H9 (cell line): Measurements from ENCODE around the gene RFTN2. TPM values are rescaled to one million over a fixed set of nuclear protein-coding genes. Genes with fewer than 3 reads are reported as not detected.

Experiments used
- DNase-seq: peaks from one replicate; pipeline ENCODE4 v3.0.0-alpha.2; 2017
- H2AFZ ChIP-seq: one replicate; pipeline ENCODE4 v1.6.1; 2013; ENCODE audit warnings: mild to moderate bottlenecking, low read length, control low read depth, moderate library complexity
- H2AK5ac ChIP-seq: 2 replicates; pipeline ENCODE4 v1.6.1; 2013; ENCODE audit warnings: low read length, control low read depth, mixed read lengths; ENCODE audit not compliant: insufficient read length
- H2BK120ac ChIP-seq: one replicate; pipeline ENCODE4 v1.6.1; 2013; ENCODE audit warnings: low read depth, mild to moderate bottlenecking, low read length, control low read depth, inconsistent platforms; ENCODE audit not compliant: poor library complexity, severe bottlenecking
- H2BK12ac ChIP-seq: 2 replicates; pipeline ENCODE4 v1.6.1; 2013; ENCODE audit warnings: low read length, control low read depth, mixed read lengths, low read depth; ENCODE audit not compliant: insufficient read length
- H2BK15ac ChIP-seq: 2 replicates; pipeline ENCODE4 v1.6.1; 2013; ENCODE audit warnings: low read depth, low read length, control low read depth
- H2BK20ac ChIP-seq: one replicate; pipeline ENCODE4 v1.6.1; 2013; ENCODE audit warnings: low read depth, mild to moderate bottlenecking, low read length, control low read depth, inconsistent platforms; ENCODE audit not compliant: poor library complexity, severe bottlenecking
- H2BK5ac ChIP-seq: 2 replicates; pipeline ENCODE4 v1.6.1; 2013; ENCODE audit warnings: low read length, control low read depth, mixed read lengths; ENCODE audit not compliant: insufficient read length
- H3K14ac ChIP-seq: 2 replicates; pipeline ENCODE4 v1.6.1; 2013; ENCODE audit warnings: low read length, control low read depth; ENCODE audit not compliant: insufficient read depth
- H3K18ac ChIP-seq: 2 replicates; pipeline ENCODE4 v1.6.1; 2013; ENCODE audit warnings: low read depth, mild to moderate bottlenecking, mixed read lengths, low read length, control low read depth; ENCODE audit not compliant: insufficient read length
- H3K23ac ChIP-seq: 2 replicates; pipeline ENCODE4 v1.6.1; 2013; ENCODE audit warnings: low read length, control low read depth, mixed read lengths, low read depth; ENCODE audit not compliant: insufficient read length
- H3K23me2 ChIP-seq: 2 replicates; pipeline ENCODE4 v1.6.1; 2013; ENCODE audit warnings: low read depth, mild to moderate bottlenecking, mixed read lengths, low read length, control low read depth; ENCODE audit not compliant: insufficient read length, poor library complexity, severe bottlenecking
- H3K27ac ChIP-seq: 2 replicates; pipeline ENCODE4 v1.5.1; 2013; ENCODE audit warnings: low read length, control low read depth, mixed read lengths, low read depth; ENCODE audit not compliant: insufficient read length
- H3K27me3 ChIP-seq: 2 replicates; pipeline ENCODE4 v1.6.1; 2013; ENCODE audit warnings: low read length, control low read depth, inconsistent platforms; ENCODE audit not compliant: insufficient read depth
- H3K4ac ChIP-seq: 2 replicates; pipeline ENCODE4 v1.6.1; 2013; ENCODE audit warnings: low read depth, mild to moderate bottlenecking, control low read depth, inconsistent platforms, low read length, moderate library complexity
- H3K4me1 ChIP-seq: 2 replicates; pipeline ENCODE4 v1.6.1; 2013; ENCODE audit warnings: low read length, control low read depth, inconsistent platforms; ENCODE audit not compliant: insufficient read depth
- H3K4me2 ChIP-seq: 2 replicates; pipeline ENCODE4 v1.6.1; 2013; ENCODE audit warnings: low read length, control low read depth, mixed read lengths; ENCODE audit not compliant: insufficient read length, insufficient read depth
- H3K56ac ChIP-seq: 2 replicates; pipeline ENCODE4 v1.6.1; 2013; ENCODE audit warnings: low read depth, mild to moderate bottlenecking, mixed read lengths, low read length, control low read depth; ENCODE audit not compliant: insufficient read length
- H3K79me1 ChIP-seq: 2 replicates; pipeline ENCODE4 v1.6.1; 2013; ENCODE audit warnings: low read depth, mild to moderate bottlenecking, moderate library complexity, low read length, control low read depth, inconsistent platforms; ENCODE audit not compliant: insufficient read depth, poor library complexity, severe bottlenecking
- H3K79me2 ChIP-seq: 2 replicates; pipeline ENCODE4 v1.6.1; 2013; ENCODE audit warnings: low read length, control low read depth, inconsistent platforms; ENCODE audit not compliant: insufficient read depth
- H3K9ac ChIP-seq: 2 replicates; pipeline ENCODE4 v1.6.1; 2013; ENCODE audit warnings: low read length, control low read depth, mixed read lengths; ENCODE audit not compliant: insufficient read length; ENCODE audit errors: extremely low read depth
- H3K9me3 ChIP-seq: one replicate; pipeline ENCODE4 v1.6.1; 2013; ENCODE audit warnings: low read depth, low read length, inconsistent platforms; ENCODE audit not compliant: control insufficient read depth
- H3T11ph ChIP-seq: one replicate; pipeline ENCODE4 v1.6.1; 2013; ENCODE audit warnings: mild to moderate bottlenecking, low read length, control low read depth, inconsistent platforms
- H4K20me1 ChIP-seq: one replicate; pipeline ENCODE4 v1.6.1; 2013; ENCODE audit not compliant: control insufficient read depth, insufficient read length, insufficient read depth
- H4K5ac ChIP-seq: 2 replicates; pipeline ENCODE4 v1.6.1; 2013; ENCODE audit warnings: low read depth, mild to moderate bottlenecking, mixed read lengths, low read length, control low read depth; ENCODE audit not compliant: insufficient read length
- H4K8ac ChIP-seq: replicated peaks from 2 replicates; pipeline ENCODE4 v1.6.1; 2013; ENCODE audit warnings: low read length, control low read depth, mixed read lengths, low read depth; ENCODE audit not compliant: insufficient read length
- H4K91ac ChIP-seq: 2 replicates; pipeline ENCODE4 v1.6.1; 2013; ENCODE audit warnings: low read depth, mild to moderate bottlenecking, moderate library complexity, mixed read lengths, low read length, control low read depth; ENCODE audit not compliant: insufficient read length
- H3K27ac Mint-ChIP-seq, 3 experiments: 2 replicates in 2 of 3; 3 replicates in 1 of 3; pipeline ENCODE4 v1.8.0; 2020 to 2021; ENCODE audit warnings: mixed read lengths in 3 of 3, mild to moderate bottlenecking in 1 of 3, moderate library complexity in 1 of 3
- H3K27me3 Mint-ChIP-seq: 2 replicates; pipeline ENCODE4 v1.8.0; 2021; ENCODE audit warnings: low read depth, mild to moderate bottlenecking, moderate library complexity, mixed read lengths
- H3K36me3 Mint-ChIP-seq, 3 experiments: 2 replicates in 2 of 3; 3 replicates in 1 of 3; pipeline ENCODE4 v1.8.0; 2020 to 2021; ENCODE audit warnings: low read depth in 3 of 3, mixed read lengths in 3 of 3; ENCODE audit not compliant: insufficient read depth in 1 of 3
- H3K4me1 Mint-ChIP-seq, 2 experiments: 2 replicates each; pipeline ENCODE4 v1.8.0; 2020; ENCODE audit warnings: mixed read lengths in 2 of 2
- H3K4me3 Mint-ChIP-seq, 2 experiments: 2 replicates in 1 of 2; 3 replicates in 1 of 2; pipeline ENCODE4 v1.8.0; 2020 to 2021; ENCODE audit warnings: mild to moderate bottlenecking in 2 of 2, mixed read lengths in 2 of 2, moderate library complexity in 1 of 2
- H3K9me3 Mint-ChIP-seq, 2 experiments: 2 replicates in 1 of 2; 3 replicates in 1 of 2; pipeline ENCODE4 v1.8.0; 2020; ENCODE audit warnings: mild to moderate bottlenecking in 2 of 2, mixed read lengths in 2 of 2, moderate library complexity in 1 of 2
- CTCF ChIP-seq: fragments of 200-600 bp; sonication (generic); conservative IDR thresholded peaks from 3 replicates; pipeline ENCODE4 v1.8.0; 2021; ENCODE audit warnings: antibody characterized with exemption, mild to moderate bottlenecking
- WGBS: extraction: QIAGEN DNeasy Blood & Tissue Kit; methylation state at CpG from one replicate; pipeline ENCODE4 v1.1.7; 2013; ENCODE audit warnings: missing lambda C conversion rate, low lambda C conversion rate, mixed read lengths; ENCODE audit not compliant: insufficient read length; ENCODE audit errors: extremely low coverage; 5-methylcytosine and 5-hydroxymethylcytosine counted together
- total RNA-seq: library from RNA; stranded (reverse); gene quantifications from 2 replicates; pipeline ENCODE4 v1.2.1, GENCODE V29; 2021

RFTN2 gene
- total RNA-seq, 1 experiment from 2014 or later, result 0.28 TPM

GRCh38 chr2:197601726-197602125 lies 73.7 kb downstream of the RFTN2 start:
- WGBS, result no CpG with 5 or more reads among the region's 2 CpGs
- no peak overlapping the region for H3K18ac ChIP-seq
- peaks cover 4% of the 10 kb centered on the region; the same call in 1 of the 2 replicates for H3K4me1 ChIP-seq
- H2BK12ac ChIP-seq, result no peak overlapping the region
- Mint-ChIP-seq H3K36me3 (peaks cover 0 to 6% (median 0%) of the 10 kb centered on the region in 3 experiments; a peak in 3 of 7 replicates), H3K27ac (no peak overlapping the region), H3K27me3 (no peaks in the 10 kb centered on the region), H3K4me3 (no peak overlapping the region), H3K9me3 (no peaks in the 10 kb centered on the region; a peak in 1 of 5 replicates), H3K4me1 (peaks cover 11 to 19% of the 10 kb centered on the region in 2 experiments)
- H4K8ac ChIP-seq, result no peak overlapping the region
- H4K20me1 ChIP-seq, result no peaks in the 10 kb centered on the region
- no peak overlapping the region for H2BK120ac ChIP-seq
- H3K4ac ChIP-seq, result no peak overlapping the region
- H3K79me1 ChIP-seq, result no peaks in the 10 kb centered on the region
- no peak overlapping the region for H2BK5ac ChIP-seq
- H4K91ac ChIP-seq, result no peak overlapping the region
- H2AK5ac ChIP-seq, result no peak overlapping the region
- H3K23ac ChIP-seq, result no peak overlapping the region
- H3K27ac ChIP-seq, result no peak overlapping the region
- H4K5ac ChIP-seq, result no peak overlapping the region
- no peak overlapping the region for H3K14ac ChIP-seq
- no peaks in the 10 kb centered on the region for H3K23me2 ChIP-seq
- no peak for DNase-seq
- TF ChIP-seq CTCF, result no peak
- no peak overlapping the region for H2BK20ac ChIP-seq
- no peaks in the 10 kb centered on the region for H3K9me3 ChIP-seq
- no peak overlapping the region for H2AFZ ChIP-seq
- no peaks in the 10 kb centered on the region for H3K79me2 ChIP-seq
- H3T11ph ChIP-seq, result no peak overlapping the region
- no peak overlapping the region for H3K56ac ChIP-seq
- H3K27me3 ChIP-seq, result no peaks in the 10 kb centered on the region
- H2BK15ac ChIP-seq, result no peak overlapping the region
- no peak overlapping the region for H3K4me2 ChIP-seq
- no peak overlapping the region for H3K9ac ChIP-seq
